ENCODE data around the gene VKORC1L1.

GRCh38 chr7:65924193-65924592, 51.3 kb downstream of the VKORC1L1 start:
- TF ChIP-seq CTCF (IDR thresholded peaks at IDR 0.05) (no peak), POLR2A (IDR thresholded peaks at IDR 0.05) (no peak)

Data from Peyer's patch (tissue), 4 donors.